RWPE2 (cell line): ENCODE measurements around the gene SYTL3.

ENCODE experiments used
- ATAC-seq: fragments of 200-7000 bp; cut with Tn5 transposase; 3 replicates; pipeline ENCODE4 v1.9.1; 2021; ENCODE audit warnings: low read depth
- DNase-seq: peaks from one replicate; pipeline ENCODE4 v3.0.0-alpha.2; 2020; ENCODE audit warnings: low spot score
- H3K27ac ChIP-seq: fragments of 450-650 bp; 2 replicates; pipeline ENCODE4 v1.5.1; 2017; ENCODE audit warnings: mild to moderate bottlenecking; ENCODE audit not compliant: poor library complexity, severe bottlenecking
- H3K27me3 ChIP-seq: fragments of 250-450 bp; sonication (Bioruptor Pico); 2 replicates; pipeline ENCODE4 v1.5.1; 2021; ENCODE audit warnings: mild to moderate bottlenecking, moderate library complexity; ENCODE audit not compliant: insufficient read depth, poor library complexity, severe bottlenecking
- H3K36me3 ChIP-seq: fragments of 250-450 bp; sonication (Bioruptor Pico); 2 replicates; pipeline ENCODE4 v1.5.1; 2020; ENCODE audit warnings: low read depth, mild to moderate bottlenecking, moderate library complexity
- H3K4me1 ChIP-seq: fragments of 250-450 bp; sonication (Bioruptor Pico); 2 replicates; pipeline ENCODE4 v1.5.1; 2021; ENCODE audit warnings: mild to moderate bottlenecking, moderate library complexity; ENCODE audit not compliant: insufficient read depth, poor library complexity, severe bottlenecking
- H3K4me3 ChIP-seq: fragments of 250-450 bp; sonication (Bioruptor Pico); 2 replicates; pipeline ENCODE4 v1.5.1; 2021; ENCODE audit warnings: mild to moderate bottlenecking, moderate library complexity; ENCODE audit not compliant: severe bottlenecking
- H3K9me3 ChIP-seq: fragments of 250-450 bp; sonication (Bioruptor Pico); 2 replicates; pipeline ENCODE4 v1.5.1; 2021; ENCODE audit warnings: mild to moderate bottlenecking, moderate library complexity; ENCODE audit not compliant: severe bottlenecking
- CTCF ChIP-seq: fragments of 450-650 bp; IDR thresholded peaks from one replicate; pipeline ENCODE4 v1.5.1; 2017; ENCODE audit warnings: mild to moderate bottlenecking, moderate library complexity; ENCODE audit not compliant: poor library complexity, severe bottlenecking

Gene SYTL3

GRCh38 chr6:158680481-158680880, 30.6 kb downstream of the SYTL3 start:
- no peaks in the 10 kb centered on the region for H3K36me3 ChIP-seq
- H3K27me3 ChIP-seq: no peaks in the 10 kb centered on the region
- no peak for TF ChIP-seq CTCF
- no peaks in the 10 kb centered on the region for H3K4me1 ChIP-seq
- ATAC-seq: no peak
- no peaks in the 10 kb centered on the region for H3K9me3 ChIP-seq
- H3K4me3 ChIP-seq: no peak overlapping the region
- no peak overlapping the region for H3K27ac ChIP-seq
- no peak for DNase-seq

GRCh38 chr6:158684311-158684710, 34.5 kb downstream of the SYTL3 start:
- peaks cover 7% of the 10 kb centered on the region for H3K4me1 ChIP-seq
- TF ChIP-seq CTCF: no peak
- no peaks in the 10 kb centered on the region for H3K36me3 ChIP-seq
- no peaks in the 10 kb centered on the region for H3K27me3 ChIP-seq
- H3K4me3 ChIP-seq: no peak overlapping the region
- H3K9me3 ChIP-seq: no peaks in the 10 kb centered on the region
- H3K27ac ChIP-seq: no peak overlapping the region
- DNase-seq (no peak), ATAC-seq (no peak)

GRCh38 chr6:158684745-158685324, 35.0 kb downstream of the SYTL3 start:
- H3K27me3 ChIP-seq: no peaks in the 10 kb centered on the region
- no peak for TF ChIP-seq CTCF
- H3K4me3 ChIP-seq: no peak overlapping the region
- DNase-seq (no peak), ATAC-seq (no peak)
- H3K27ac ChIP-seq: no peak overlapping the region
- peaks cover 7% of the 10 kb centered on the region for H3K4me1 ChIP-seq
- H3K36me3 ChIP-seq: no peaks in the 10 kb centered on the region
- H3K9me3 ChIP-seq: no peaks in the 10 kb centered on the region

GRCh38 chr6:158686311-158686710, 36.5 kb downstream of the SYTL3 start:
- no peaks in the 10 kb centered on the region for H3K9me3 ChIP-seq
- no peak overlapping the region for H3K27ac ChIP-seq
- H3K4me1 ChIP-seq: peaks cover 7% of the 10 kb centered on the region
- no peaks in the 10 kb centered on the region for H3K36me3 ChIP-seq
- peak; percentile 35; the same call in 1 of the 3 replicates for ATAC-seq
- H3K4me3 ChIP-seq: no peak overlapping the region
- H3K27me3 ChIP-seq: no peaks in the 10 kb centered on the region
- TF ChIP-seq CTCF: no peak
- no peak for DNase-seq

GRCh38 chr6:158686791-158687381, 37.0 kb downstream of the SYTL3 start:
- DNase-seq (no peak), ATAC-seq (no peak)
- TF ChIP-seq CTCF: no peak
- H3K27me3 ChIP-seq: no peaks in the 10 kb centered on the region
- H3K4me3 ChIP-seq: no peak overlapping the region
- H3K9me3 ChIP-seq: no peaks in the 10 kb centered on the region
- H3K27ac ChIP-seq: no peak overlapping the region
- no peaks in the 10 kb centered on the region for H3K36me3 ChIP-seq
- peaks cover 7% of the 10 kb centered on the region for H3K4me1 ChIP-seq
